ENCODE results near the gene FMOD.

GRCh38 chr1:203349773-203350524 lies 973 bp downstream of the FMOD start:
- no peak for TF ChIP-seq CTCF (IDR thresholded peaks at IDR 0.05)
- TF ChIP-seq POLR2A (IDR thresholded peaks at IDR 0.05) = peak in 1 of 2 donors; percentile 6

Measured in thyroid gland (tissue), 4 donors.